Neuron (in vitro differentiated cells): ENCODE results near the gene LAIR2.

ENCODE experiments used
- H2AFZ ChIP-seq: one replicate; pipeline ENCODE4 v1.6.1; 2013; ENCODE audit warnings: low read depth, mild to moderate bottlenecking, inconsistent platforms, low read length, moderate library complexity
- H3K27me3 ChIP-seq: one replicate; pipeline ENCODE4 v1.6.1; 2013; ENCODE audit warnings: low read length; ENCODE audit not compliant: insufficient read depth
- H3K36me3 ChIP-seq: one replicate; pipeline ENCODE4 v1.6.1; 2013; ENCODE audit warnings: low read length; ENCODE audit not compliant: insufficient read depth
- H3K4me1 ChIP-seq: one replicate; pipeline ENCODE4 v1.6.1; 2013; ENCODE audit warnings: low read length; ENCODE audit not compliant: insufficient read depth
- H3K4me3 ChIP-seq: 2 replicates; pipeline ENCODE4 v1.5.1; 2013; ENCODE audit warnings: mild to moderate bottlenecking, low read length, moderate library complexity
- H3K9me3 ChIP-seq: one replicate; pipeline ENCODE4 v1.6.1; 2013; ENCODE audit warnings: low read length

The LAIR2 gene

GRCh38 chr19:54502518-54503048 is at the start of gene LAIR2:
LAIR2 (plus strand) TSS chr19:54502831; CDS start chr19:54502919, 88 bp downstream.
- H3K36me3 ChIP-seq, result no peaks in the 10 kb centered on the region
- peaks cover 13% of the 10 kb centered on the region for H3K27me3 ChIP-seq
- H2AFZ ChIP-seq, result no peak within 1 kb of the TSS
- no peak within 1 kb of the TSS for H3K4me3 ChIP-seq
- no peaks in the 10 kb centered on the region for H3K4me1 ChIP-seq
- no peaks in the 10 kb centered on the region for H3K9me3 ChIP-seq

- peaks cover 17% of the 10 kb centered on the region for H3K4me1 ChIP-seq
- no peak overlapping the region for H2AFZ ChIP-seq
- no peaks in the 10 kb centered on the region for H3K9me3 ChIP-seq
- peaks cover 81% of the 10 kb centered on the region for H3K36me3 ChIP-seq
- H3K27me3 ChIP-seq, result no peaks in the 10 kb centered on the region
- H3K4me3 ChIP-seq, result no peak overlapping the region
These were observed 48.5 kb upstream of the LAIR2 start for GRCh38 chr19:54453921-54454780.

- H3K36me3 ChIP-seq, result peaks cover 90% of the 10 kb centered on the region
- no peak overlapping the region for H2AFZ ChIP-seq
- H3K9me3 ChIP-seq, result no peaks in the 10 kb centered on the region
- no peaks in the 10 kb centered on the region for H3K27me3 ChIP-seq
- H3K4me3 ChIP-seq, result no peak overlapping the region
- peaks cover 13% of the 10 kb centered on the region for H3K4me1 ChIP-seq
These were observed 47.6 kb upstream of the LAIR2 start for GRCh38 chr19:54454781-54455675.

DNA sequence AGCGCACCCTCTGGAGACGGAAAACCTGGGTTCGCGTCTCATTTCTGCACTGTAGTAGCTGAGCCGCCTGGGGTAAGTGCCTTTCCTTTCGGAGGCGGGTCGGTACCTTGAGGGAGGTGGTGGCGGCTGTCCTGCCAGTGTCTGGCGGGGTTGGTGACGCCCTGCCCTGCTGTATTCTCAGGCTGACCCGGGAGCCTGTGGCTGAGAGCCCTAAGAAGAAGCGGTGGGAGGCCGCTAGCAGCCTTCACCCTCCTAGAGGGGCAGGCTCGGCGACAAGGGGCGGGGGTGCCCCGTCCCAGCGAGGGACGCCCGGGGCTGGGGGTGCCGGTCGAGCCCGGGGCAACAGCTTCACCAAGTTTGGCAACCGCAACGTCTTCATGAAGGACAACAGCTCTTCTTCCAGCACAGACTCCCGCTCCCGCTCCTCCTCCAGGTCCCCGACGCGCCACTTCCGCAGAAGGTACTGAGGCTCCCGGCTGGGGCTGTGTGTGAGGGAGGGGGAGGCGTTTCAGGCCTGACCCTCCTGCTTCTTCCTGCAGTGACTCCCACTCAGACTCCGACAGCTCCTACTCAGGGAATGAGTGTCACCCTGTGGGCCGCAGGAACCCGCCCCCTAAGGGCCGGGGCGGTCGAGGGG is 46.7 kb upstream of the LAIR2 start:
- no peak overlapping the region for H3K4me3 ChIP-seq
- H3K4me1 ChIP-seq, result peaks cover 5% of the 10 kb centered on the region
- no peaks in the 10 kb centered on the region for H3K27me3 ChIP-seq
- H3K36me3 ChIP-seq, result peaks cover 94% of the 10 kb centered on the region
- H3K9me3 ChIP-seq, result no peaks in the 10 kb centered on the region
- H2AFZ ChIP-seq, result no peak overlapping the region

GRCh38 chr19:54456423-54457373 is 45.9 kb upstream of the LAIR2 start:
- Histone ChIP-seq H3K9me3 (no peaks in the 10 kb centered on the region), H3K36me3 (peaks cover 91% of the 10 kb centered on the region), H2AFZ (no peak overlapping the region), H3K4me3 (no peak overlapping the region), H3K4me1 (no peaks in the 10 kb centered on the region), H3K27me3 (no peaks in the 10 kb centered on the region)

- H2AFZ ChIP-seq, result no peak overlapping the region
- H3K27me3 ChIP-seq, result no peaks in the 10 kb centered on the region
- peaks cover 84% of the 10 kb centered on the region for H3K36me3 ChIP-seq
- no peak overlapping the region for H3K4me3 ChIP-seq
- H3K9me3 ChIP-seq, result no peaks in the 10 kb centered on the region
- H3K4me1 ChIP-seq, result no peaks in the 10 kb centered on the region
These were observed 44.6 kb upstream of the LAIR2 start for GRCh38 chr19:54457773-54458647.

DNA sequence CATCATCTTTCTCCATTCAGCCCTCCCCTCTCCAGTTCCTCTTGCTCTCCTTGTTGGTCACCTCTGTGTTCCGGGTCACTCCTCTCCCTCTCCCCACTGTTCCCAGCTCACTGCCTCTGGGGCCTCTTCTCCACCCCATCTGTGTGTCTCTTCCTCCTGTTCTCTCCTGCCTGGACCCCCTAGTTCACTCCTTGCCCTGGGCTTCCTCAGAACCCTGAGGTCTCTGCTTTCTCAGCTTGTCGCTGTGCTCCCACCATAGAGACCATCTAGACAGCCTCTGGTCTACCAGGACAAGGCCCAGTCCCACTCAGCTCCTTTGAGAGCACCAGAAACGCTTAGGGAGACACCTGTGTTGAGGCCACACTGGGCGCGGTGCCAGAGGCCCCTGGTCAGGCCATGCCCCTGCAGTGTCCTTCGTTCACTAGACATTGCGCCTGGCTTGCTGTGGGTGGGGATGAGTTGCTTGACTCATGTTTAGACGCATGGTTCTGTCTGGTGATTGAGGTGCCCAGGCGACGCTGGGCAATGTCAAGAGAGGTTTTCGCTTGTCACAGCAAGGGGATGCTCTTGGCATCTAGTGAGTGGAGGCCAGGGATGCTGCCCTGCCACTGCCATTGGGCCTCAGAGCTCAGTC is 43.9 kb upstream of the LAIR2 start:
- peaks cover 77% of the 10 kb centered on the region for H3K36me3 ChIP-seq
- H3K4me1 ChIP-seq, result no peaks in the 10 kb centered on the region
- H3K4me3 ChIP-seq, result no peak overlapping the region
- no peak overlapping the region for H2AFZ ChIP-seq
- H3K27me3 ChIP-seq, result no peaks in the 10 kb centered on the region
- H3K9me3 ChIP-seq, result no peaks in the 10 kb centered on the region

DNA sequence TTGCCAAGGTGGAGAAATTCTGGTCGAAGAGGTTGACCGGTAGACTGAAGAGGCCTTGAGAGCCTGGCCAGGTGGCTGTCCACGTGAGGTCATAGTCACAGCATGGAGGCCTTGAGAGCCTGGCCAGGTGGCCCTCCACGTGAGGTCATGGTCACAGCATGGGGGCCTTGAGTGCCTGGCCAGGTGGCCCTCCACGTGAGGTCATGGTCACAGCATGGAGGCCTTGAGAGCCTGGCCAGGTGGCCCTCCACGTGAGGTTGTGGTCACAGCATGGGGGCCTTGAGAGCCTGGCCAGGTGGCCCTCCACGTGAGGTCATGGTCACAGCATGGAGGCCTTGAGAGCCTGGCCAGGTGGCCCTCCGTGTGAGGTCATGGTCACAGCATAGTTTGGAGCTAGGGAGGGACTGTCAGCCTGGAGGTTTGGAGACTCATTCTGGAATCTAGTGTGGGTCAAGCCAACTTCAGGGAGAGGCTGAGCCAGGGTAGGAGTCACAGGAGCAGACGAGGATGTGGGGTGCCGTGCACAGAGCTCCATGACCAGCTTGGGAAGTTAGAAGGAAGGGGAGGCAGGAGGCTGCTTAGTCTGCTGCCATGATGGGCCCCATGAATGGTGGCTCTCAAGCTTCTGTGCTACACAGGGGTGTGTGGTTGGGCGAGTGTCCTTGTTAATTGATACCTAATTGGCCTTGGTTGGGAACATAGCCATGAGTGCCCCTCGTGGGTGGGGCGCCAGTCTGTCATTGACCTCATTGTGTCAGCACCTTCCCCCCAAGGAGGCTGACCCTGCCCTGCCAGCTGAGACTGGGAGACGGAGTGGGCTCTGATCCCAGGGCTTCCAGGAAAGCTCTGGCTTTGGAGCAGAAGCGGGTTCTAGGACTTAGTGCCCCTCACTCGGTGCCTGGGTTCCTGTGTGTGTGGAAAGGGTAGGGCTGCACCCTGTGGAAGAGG is 43.1 kb upstream of the LAIR2 start:
- H2AFZ ChIP-seq, result no peak overlapping the region
- peaks cover 5% of the 10 kb centered on the region for H3K4me1 ChIP-seq
- no peak overlapping the region for H3K4me3 ChIP-seq
- no peaks in the 10 kb centered on the region for H3K9me3 ChIP-seq
- peaks cover 69% of the 10 kb centered on the region for H3K36me3 ChIP-seq
- no peaks in the 10 kb centered on the region for H3K27me3 ChIP-seq

DNA sequence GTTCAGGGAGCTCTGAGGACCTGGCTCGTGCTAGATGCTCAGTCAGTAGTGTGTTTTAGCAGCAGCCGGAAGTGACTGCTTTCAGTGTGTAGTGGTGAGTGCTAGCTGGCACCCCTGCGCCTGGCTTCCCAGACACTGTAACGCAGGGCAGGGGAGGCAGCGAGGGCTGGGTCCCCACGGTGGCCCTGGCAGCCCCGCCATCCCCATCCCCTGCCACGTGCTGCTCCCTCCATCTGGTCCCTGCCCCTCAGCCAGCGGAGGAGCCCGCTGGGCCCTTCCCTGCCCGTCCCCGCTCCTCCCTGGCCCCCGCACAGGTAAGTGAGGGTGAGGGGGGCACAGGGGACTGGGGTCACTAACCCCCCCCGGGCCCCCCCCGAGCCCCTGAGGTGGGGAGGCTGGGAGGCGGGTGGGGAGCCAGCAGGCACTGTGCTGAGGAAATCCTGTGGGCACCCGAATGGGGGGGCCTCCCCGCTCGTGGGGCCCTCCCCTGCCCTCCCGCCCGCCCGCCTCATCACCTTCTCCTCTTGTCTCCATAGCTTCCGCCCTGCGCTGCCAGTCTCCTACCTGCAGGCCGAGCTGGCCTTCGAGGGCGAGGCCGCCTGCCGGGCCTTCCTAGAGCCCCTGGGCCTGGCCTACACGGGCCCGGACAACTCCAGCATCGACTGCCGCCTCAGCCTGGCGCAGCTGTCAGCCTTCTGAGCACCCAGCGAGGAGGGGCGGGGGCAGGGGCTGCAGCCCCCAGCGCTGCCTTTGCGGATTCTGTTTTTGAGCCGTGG is 42.2 kb upstream of the LAIR2 start:
- H3K27me3 ChIP-seq, result no peaks in the 10 kb centered on the region
- no peaks in the 10 kb centered on the region for H3K9me3 ChIP-seq
- H3K4me3 ChIP-seq, result no peak overlapping the region
- H2AFZ ChIP-seq, result no peak overlapping the region
- H3K36me3 ChIP-seq, result peaks cover 60% of the 10 kb centered on the region
- H3K4me1 ChIP-seq, result peaks cover 7% of the 10 kb centered on the region

GRCh38 chr19:54461210-54461609 is 41.4 kb upstream of the LAIR2 start:
- peaks cover 54% of the 10 kb centered on the region for H3K36me3 ChIP-seq
- H3K4me3 ChIP-seq, result no peak overlapping the region
- no peak overlapping the region for H2AFZ ChIP-seq

More at GRCh38 chr19:54461210-54461609, 41.4 kb upstream of the LAIR2 start:
- Histone ChIP-seq H3K9me3 (no peaks in the 10 kb centered on the region), H3K4me1 (peaks cover 7% of the 10 kb centered on the region), H3K27me3 (no peaks in the 10 kb centered on the region)
